Activated naive CD4-positive, alpha-beta T cell treated with Interleukin-2 at 50 U/mL for 16 hours (primary cell): ENCODE measurements around the gene COL6A1.
"Not testable (repeated sequence)": the region's sequence is repeated elsewhere in the genome, so short reads cannot be mapped to it uniquely, and the experiment has no call there.

Experiments
- DNase-seq: peaks from one replicate; pipeline ENCODE4 v3.0.0-alpha.2; 2020

COL6A1 gene

GRCh38 chr21:45945066-45945867, 36.3 kb upstream of the COL6A1 start:
- DNase-seq: no peak

GRCh38 chr21:45945868-45946210, 35.7 kb upstream of the COL6A1 start:
- no peak for DNase-seq

- no peak for DNase-seq
Observed at GRCh38 chr21:45947296-45947695, 34.3 kb upstream of the COL6A1 start.

DNA sequence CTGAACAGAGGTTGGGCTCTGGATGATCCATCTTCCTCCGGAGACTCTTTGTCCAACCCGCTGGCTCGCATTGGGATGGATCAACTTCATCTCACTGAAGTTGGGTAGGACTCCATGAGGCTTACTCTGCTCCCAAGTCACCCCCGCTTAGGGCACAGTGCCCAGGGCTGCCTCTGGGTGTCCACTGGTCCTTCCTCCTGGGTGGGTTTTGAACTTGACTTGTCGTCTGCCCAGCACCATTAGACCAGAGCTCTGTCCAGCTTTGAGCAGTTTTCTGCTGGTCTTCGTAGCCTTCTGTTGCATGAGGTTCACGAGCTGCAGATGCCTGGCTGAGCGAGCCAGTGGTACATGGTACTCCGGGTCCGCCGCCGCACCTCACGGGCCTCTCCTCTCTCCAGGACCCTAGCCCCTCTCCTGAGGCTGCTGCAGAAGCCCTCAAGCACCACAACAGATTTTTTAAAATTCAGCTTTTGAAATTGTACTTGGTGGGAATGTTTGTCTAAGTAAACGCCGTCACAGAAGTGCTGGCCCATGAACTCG, 33.8 kb upstream of the COL6A1 start:
- DNase-seq: no peak

GRCh38 chr21:45948576-45949141, 32.9 kb upstream of the COL6A1 start:
- no peak for DNase-seq

- no peak for DNase-seq
Observed at GRCh38 chr21:45949928-45950739, 31.4 kb upstream of the COL6A1 start.

DNA sequence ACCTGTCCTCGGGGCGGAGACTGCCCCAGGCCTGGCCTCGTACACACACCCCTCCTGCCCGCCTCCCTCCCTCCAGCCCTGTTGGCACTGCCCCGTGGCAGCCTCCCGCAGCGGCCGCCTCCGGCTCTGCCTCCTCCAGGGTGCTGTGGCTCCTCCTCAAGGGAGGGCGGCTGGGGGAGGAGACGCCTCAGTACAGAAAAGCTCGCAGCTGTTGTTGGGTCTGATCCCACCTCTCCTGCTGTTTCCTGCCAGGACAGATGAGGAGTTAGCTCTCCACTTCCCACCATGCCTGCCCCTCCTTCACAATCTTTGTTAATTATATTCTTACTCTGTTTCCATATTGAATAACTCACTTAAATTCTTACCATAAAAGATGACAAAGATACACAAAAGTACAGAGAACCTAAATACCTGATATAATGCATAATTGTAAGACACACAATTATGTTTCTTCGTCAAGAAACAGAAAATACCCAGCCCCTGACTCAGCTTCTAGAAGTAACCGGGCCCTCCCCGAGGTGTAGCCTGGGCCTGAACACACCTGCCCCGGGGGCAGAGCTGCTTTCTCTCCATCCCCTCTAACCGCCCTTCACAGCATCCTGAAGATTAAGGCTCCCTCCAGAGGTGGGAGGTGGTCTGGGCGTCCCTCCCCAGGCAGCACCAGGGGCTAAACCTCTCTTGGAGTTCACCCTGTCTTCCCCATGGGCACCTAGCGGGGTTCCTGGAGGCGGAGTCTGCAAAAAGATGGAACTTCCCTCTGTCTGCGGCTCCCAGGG, 30.6 kb upstream of the COL6A1 start:
- DNase-seq: no peak

- DNase-seq: no peak
Observed at GRCh38 chr21:45951676-45952075, 29.9 kb upstream of the COL6A1 start.

- not testable (repeated sequence) for DNase-seq
Observed at GRCh38 chr21:45952527-45952926, 29.0 kb upstream of the COL6A1 start.

GRCh38 chr21:45952974-45953373, 28.6 kb upstream of the COL6A1 start:
- DNase-seq: no peak

- no peak for DNase-seq
Observed at GRCh38 chr21:45954261-45954660, 27.3 kb upstream of the COL6A1 start.

GRCh38 chr21:45954921-45955320, 26.6 kb upstream of the COL6A1 start:
- no peak for DNase-seq

GRCh38 chr21:45957551-45957950, 24.0 kb upstream of the COL6A1 start:
- no peak for DNase-seq

- DNase-seq: no peak
Observed at GRCh38 chr21:45957981-45958600, 23.5 kb upstream of the COL6A1 start.

DNA sequence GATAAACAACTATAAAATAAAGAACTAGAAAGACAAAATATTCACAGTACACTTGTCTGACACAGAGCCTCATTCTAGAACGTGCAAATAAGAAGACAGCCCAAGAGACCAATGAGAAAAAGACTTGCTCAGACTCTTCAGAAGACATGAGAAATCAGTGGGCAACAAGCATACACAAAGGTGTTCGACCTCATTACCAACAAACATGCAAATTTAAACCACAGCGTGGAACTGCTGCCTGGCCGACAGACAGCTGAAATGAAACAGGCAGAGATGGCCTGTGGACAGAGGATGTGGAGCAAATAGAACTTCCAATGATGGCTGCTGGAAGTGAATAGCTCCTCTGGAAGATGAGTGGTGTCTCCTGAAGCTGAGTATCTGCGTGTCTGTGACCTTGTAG, 22.4 kb upstream of the COL6A1 start:
- DNase-seq: no peak

DNA sequence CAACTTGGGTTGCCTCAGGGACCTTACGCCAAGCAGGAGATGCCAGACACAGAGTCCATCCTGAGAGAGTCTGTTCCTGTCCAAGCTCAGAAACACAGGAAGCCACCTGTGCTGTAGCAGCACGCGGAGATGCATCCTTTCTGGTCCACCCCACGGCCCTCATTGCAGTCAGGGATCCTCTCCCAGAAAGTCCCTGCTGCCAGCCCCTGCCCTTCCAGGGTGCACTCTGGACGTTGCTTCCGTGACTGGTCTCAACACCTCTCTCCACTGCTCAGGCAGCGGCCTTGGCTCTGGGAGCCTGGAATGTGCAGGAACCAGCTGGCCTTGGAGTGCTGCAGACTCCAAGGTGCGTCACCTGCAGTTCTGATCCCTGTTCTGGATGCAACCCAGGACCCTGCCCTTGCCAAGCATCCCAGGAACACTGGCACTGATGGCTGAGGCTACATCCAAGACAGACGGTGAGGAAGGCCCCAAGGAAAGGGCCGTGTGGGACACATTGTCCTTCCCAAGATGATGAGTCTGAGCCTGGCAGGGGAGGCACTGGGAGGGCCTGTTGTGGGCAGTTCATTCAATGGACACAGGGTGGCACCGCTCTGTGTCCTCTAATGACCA, 21.7 kb upstream of the COL6A1 start:
- no peak for DNase-seq

- not testable (repeated sequence) for DNase-seq
Observed at GRCh38 chr21:45961408-45961807, 20.2 kb upstream of the COL6A1 start.

GRCh38 chr21:45962531-45963231, 18.9 kb upstream of the COL6A1 start:
- no peak for DNase-seq

GRCh38 chr21:45963232-45963570, 18.4 kb upstream of the COL6A1 start:
- no peak for DNase-seq

DNA sequence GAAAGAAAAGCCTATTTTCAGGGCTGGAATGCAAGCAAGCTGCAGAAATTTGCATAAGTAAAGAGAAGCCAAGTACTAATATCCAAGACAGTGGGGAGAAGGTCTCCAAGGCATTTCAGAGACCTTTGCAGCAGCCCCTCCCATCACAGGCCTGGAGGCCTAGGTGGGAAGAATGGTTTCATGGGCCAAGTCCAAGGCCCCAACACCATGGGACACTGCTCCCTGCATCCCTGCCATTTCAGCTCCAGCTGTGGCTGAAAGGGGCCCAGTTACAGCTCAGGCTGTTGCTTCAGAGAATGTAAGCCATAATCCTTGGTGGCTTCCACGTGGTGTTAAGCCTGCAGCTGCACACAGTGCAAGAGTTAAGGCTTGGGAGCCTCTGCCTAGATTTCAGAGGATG, 16.9 kb upstream of the COL6A1 start:
- DNase-seq: no peak

DNA sequence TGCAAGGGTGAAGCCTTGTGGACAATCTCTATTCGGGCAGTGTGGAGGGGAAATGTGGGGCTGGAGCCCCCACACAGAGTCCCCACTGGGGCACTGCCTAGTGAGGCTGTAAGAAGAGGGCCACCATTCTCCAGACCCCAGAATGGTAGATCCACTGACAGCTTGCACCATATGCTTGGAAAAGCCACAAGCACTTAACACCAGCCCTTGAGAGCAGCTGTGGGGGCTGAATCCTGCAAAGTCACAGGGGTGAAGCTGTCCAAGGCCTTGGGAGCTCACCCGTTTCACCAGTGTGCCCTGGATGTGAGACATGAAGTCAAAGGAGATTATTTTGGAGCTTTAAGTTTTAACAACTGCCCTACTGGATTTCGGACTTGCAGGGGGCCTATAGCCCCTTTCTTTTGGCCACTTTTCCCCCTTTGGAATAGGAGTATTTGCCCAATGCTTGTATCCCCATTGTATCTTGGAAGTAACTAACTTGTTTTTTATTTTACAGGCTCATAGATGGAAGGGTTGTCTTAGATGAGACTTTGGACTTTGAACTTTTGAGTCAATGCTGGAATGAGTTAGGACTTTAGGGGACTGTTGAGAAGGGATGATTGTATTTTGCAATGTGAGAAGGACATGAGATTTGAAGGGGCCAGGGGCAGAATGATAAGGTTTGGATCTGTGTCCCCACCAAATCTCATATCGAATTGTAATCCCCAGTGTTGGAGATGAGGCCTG, 16.3 kb upstream of the COL6A1 start:
- DNase-seq: no peak
